HG02885 (cell line): ENCODE measurements around the gene TGFBRAP1.

Experiments used
- ATAC-seq: cut with Tn5 transposase; IDR thresholded peaks from one replicate; pipeline ENCODE4 v1.9.1; 2021; ENCODE audit warnings: mild to moderate bottlenecking; ENCODE audit not compliant: unreplicated experiment, poor library complexity

Gene TGFBRAP1

GRCh38 chr2:105243961-105244360 is 85.6 kb downstream of the TGFBRAP1 start:
- ATAC-seq, result no peak

GRCh38 chr2:105242286-105242993 is 87.1 kb downstream of the TGFBRAP1 start:
- ATAC-seq, result no peak

DNA sequence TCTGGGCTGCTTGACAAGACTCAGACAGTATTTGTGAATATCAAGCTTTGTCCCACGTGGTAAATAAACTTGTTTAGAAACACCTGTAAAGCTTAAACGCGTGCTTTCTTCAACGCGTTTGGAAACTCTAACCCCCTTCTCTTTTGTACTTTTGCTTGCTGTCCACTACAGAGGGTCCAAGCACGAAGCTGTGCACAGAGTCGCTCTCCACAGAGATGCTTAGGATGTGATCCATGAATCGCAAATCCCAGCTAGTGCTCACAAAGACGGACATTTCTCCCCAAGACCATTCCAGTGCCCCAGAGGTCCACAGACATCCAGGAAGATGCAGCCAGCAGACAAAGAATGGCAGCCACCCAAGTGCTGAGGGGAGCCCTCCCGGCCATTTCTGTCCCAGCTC is 88.1 kb downstream of the TGFBRAP1 start, which contains the start of gene GPR45:
Gene GPR45, plus strand, starts transcription at position 301 of the 400 bp plus-strand sequence. CDS start 116 bp downstream, outside the sequence.
- ATAC-seq, result no peak

- ATAC-seq, result no peak
Measured at GRCh38 chr2:105239924-105240323, 89.6 kb downstream of the TGFBRAP1 start.

DNA sequence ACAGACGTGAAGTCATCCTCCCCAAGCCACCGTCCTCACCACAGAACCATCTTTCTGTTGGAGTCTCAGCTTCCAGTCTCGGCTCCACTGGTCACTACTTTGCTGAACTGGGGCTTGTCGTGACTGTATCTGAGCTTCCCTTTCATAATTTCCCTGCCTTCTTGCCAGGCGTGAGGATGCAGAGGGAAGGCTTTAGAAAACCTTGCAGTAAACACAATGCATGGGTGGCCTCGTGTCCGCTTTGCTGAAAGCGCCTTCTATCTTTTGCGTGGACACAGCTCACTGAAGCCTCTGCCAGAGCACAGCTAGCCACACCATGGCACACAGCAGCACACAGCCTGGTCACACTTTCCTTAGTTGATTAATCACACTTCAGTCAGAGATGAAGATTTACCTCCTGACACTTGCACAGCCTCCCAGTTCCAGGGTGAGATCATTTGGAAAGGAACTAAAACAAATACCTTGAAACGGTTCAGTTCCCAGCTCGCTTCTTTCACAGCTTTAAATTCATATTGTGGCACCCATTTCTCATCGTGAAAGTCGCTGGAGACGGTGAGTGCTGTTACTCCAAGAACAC is 90.8 kb downstream of the TGFBRAP1 start:
- no peak for ATAC-seq

- no peak for ATAC-seq
Measured at GRCh38 chr2:105237045-105237765, 92.3 kb downstream of the TGFBRAP1 start.

- ATAC-seq, result no peak
Measured at GRCh38 chr2:105236060-105236424, 93.5 kb downstream of the TGFBRAP1 start.

- ATAC-seq, result peak; percentile 74
Measured at GRCh38 chr2:105235388-105236059, 94.0 kb downstream of the TGFBRAP1 start.

GRCh38 chr2:105231232-105231619 is 98.3 kb downstream of the TGFBRAP1 start:
- ATAC-seq, result no peak

DNA sequence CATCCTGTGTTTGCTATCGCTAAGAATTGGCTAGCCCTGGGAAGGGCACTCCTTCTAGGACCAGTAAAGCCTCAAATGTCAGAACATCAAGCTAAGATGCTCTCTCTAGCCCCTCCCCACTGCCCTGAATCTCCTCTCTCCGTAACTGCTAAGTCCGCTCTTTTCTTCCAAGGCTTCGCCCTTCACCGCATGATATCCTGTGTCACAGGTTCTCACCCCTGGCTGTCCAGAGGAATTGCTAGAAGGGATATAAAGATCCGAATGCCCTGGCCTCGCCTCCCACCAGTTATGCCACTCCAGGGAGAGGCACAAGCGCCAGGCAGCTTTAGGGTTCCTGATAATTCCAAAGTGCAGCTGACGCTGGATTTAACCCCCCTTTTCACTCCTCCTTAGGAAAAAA is 105.1 kb downstream of the TGFBRAP1 start:
- no peak for ATAC-seq

DNA sequence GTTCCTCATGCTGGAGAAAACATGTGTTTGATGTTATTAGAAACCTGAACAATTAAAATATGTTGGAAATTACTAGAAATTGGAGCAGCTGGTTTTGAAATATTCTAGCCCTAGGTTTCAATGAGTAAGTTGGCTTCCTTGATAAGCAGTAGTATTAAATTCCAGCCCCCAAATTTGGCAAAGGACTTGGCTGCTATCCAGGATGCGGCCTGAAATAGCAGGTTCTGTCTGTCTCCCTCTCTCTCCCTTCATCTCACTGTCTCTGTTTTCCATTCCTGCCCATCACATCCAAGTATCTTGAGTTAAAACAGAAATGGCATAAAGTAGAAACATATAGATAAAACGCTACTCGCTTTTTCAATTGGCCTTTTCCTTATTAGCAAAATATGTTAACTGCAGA is 108.9 kb downstream of the TGFBRAP1 start:
- no peak for ATAC-seq

- no peak for ATAC-seq
Measured at GRCh38 chr2:105215586-105216192, 113.8 kb downstream of the TGFBRAP1 start.
